G401.6 (cell line): ENCODE results near the gene CTNNBL1.

ENCODE experiments used
- FAIRE-seq: peaks from 2 replicates; lab custom pipeline; 2012; peaks lifted over from hg19 to GRCh38; lab: Jason Lieb, UNC

CTNNBL1 gene

DNA sequence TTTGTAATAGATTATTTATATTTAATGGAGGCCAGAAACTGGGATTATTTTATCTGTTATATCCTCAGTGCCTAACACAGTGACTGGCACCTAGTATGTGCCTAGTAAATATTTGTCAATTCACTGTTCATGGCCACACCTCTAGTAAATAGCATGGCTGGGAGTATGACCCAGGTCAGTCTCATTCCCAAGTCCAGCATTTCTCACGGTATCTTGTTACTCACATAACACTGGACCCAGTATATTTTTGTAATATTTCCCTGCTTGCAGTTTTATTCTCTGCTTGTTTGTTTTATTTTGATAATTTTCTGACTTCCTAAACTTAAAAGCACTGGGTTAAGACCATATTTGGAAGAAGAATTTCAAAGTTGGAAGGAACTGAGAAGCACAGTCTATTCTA lies 47.7 kb downstream of the CTNNBL1 start:
- no peak for FAIRE-seq

DNA sequence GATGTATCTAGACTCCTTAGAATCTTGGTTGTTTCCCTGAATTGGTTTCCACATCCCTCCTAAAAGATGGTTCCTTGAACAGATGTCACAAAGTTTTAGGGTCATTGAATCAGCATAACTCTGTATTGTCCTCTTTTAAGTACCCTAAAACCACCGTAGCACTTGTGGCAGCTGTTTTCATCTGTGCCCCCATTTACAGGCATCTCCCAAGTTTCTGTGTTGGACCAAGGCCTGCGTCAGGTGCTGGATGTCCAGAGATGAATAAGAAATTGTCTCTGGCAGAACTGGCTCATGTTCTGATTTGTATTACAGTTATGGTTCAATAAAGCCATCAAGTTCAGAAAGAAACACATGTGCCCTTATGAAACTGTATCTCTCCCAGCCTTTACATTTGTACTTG lies 48.3 kb downstream of the CTNNBL1 start:
- no peak for FAIRE-seq

DNA sequence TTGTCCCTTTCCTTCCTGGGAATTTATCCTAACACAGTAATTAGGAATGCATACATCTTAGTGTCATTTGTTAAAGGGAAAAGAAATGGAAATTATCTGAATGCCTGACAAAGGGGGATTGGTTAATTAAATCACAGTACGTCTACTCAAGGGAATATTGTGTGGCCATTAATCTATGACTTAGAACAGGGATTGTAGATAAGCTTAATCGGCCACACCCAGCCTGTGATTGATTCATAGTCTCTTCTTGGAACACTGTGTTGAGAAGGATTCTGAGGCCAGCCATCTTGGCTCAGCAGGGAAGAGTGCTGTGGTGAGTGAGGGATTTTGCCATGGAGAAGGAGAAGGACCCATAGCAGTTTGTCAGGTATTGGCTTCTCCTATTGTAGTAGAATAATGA lies 50.5 kb downstream of the CTNNBL1 start:
- FAIRE-seq: no peak

DNA sequence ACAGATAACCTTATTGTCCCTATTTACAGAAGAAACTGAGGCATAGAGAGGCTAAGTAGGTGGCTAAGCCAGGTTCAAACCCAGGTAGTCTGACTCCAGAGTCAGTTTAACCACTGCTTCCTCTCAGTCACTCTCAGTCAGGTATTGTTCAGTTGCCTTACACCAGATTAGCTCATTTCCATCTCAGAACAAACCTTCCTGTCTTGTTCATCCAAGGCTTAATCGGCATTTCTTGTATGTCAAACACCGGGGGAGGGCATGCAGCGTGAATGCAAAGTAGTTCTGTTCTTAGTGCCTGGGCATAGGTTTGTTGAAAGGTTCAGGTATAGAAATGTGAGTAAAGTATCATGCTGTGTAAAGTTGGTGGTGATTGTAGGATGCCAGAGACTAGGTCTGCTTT lies 51.7 kb downstream of the CTNNBL1 start:
- no peak for FAIRE-seq

DNA sequence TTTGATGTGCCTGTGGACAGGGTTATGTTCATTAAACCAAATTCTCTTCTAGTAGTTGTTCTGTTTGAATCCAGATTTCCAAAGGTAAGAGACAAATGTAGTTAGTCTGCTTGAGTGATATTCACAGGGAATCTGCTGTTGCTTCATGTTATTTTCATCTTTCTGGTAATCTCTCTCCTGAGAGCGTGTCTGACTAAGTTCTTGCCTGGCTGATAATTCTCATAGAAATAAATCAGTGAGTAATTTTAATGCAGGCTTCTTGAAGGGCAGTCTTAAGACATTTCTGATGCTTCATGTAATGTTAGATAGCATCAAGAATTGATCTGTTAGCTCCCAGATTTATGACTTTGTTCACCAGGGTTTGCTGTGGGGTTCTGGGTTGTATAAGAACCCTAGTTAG lies 54.2 kb downstream of the CTNNBL1 start:
- FAIRE-seq: no peak

DNA sequence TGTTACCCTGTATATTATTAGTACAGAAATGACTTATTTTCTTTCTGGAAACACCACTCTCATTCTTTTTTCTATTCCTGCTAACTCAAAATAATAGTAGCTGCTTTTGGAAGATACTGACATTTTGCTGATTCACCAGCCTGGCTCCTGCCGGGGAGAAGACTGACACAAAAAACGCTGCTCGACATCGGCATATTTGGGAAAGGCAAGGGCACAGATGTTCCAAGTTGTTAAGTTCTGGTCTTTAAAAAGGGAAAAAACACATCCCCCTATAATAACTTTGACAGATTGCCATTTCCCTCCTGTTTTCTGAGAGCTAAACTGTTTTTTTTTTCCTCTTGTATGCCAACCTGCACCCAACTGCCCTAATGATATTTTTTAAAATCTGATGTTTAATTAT lies 55.4 kb downstream of the CTNNBL1 start:
- no peak for FAIRE-seq

DNA sequence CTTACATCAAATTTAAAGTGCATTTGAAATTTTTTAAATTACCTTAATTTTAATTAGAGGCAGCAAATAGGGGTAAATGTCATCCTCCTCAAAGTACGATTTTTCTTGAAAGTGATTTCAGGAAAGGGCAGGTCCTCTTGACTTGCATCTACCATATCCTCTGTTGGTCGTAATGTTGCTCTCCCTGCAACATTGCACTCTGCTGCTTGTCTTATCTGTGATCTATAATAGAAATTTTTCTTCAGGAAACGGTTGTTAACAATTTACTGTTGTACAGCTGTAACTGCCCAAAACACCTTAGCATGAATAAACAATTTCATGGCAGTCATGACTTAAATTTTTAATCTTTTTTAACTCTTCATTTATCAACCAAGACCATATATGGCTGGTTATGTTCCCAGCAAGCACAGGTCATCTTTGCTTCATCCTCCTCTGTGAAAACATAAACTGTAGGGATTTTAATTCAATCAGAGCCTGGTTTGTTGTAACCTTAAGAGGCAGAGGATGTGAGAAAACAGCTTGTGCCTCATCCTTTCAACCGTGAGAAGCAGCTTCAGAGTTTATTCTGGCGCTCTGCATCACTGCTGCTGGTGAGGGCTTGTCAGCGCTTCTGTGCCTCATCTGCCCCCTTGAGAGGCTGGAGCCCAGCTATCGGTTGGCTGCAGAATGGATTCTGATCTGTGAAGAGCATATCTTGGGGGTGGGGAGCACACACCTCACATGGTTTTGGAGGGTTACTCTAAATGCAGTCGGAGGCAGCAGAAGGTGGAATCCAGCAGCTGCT lies 56.0 kb downstream of the CTNNBL1 start:
- FAIRE-seq: no peak

DNA sequence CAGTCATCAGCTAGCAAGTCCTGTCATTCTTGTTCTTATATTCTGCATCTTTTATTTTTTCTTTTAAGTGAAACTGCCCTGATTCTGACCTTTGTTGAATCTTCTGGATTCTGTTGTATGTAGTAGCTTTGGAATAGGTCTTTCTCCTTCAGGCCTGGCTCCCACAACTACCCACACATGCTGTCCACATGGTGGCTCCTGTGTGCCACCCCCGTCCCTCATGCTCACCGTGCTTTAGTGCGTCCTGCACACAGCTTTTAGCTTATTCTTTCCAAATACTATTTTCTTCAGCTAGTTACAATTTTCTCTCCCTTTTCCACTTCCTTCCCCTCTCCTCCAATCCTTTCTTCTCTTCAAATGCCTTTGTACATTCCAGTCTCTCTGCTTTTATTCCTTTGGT lies 61.8 kb downstream of the CTNNBL1 start:
- FAIRE-seq: no peak

DNA sequence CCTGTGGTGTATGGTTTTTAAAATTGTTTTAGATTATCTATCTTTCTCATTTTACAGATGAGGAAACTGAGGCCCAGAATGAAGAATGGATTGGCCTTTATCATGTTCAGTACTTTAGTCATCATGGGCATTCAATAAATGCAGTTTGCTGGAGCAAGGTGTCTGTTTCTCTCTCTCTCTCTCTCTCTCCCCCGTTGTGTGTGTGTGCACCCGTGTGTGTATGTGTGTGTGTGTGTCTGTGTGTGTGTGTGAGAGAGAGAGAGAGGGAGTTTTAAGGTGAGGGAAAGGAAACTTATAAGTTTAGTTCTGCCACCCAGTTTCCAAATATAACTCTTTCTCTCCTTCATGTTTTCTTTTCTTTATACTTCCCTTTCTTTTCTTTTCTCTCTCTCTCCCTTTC lies 62.4 kb downstream of the CTNNBL1 start:
- no peak for FAIRE-seq

DNA sequence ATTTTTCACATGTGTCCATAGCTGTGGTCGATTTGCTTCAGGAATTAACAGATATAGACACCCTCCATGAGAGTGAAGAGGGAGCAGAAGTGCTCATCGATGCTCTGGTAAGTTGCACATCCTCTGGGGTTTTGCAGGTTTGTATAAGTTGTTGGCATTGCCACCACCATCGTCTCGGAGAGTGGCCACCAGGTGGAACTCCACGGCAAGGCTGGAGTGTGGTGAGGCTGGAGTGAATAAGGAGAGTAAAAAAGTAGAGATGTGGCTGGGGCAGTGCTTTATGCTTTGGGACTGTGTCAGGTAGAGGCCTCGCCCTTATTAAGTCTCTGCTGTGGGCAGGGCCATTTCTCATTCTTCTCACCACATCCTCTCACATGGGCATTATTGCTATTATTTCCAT lies 63.7 kb downstream of the CTNNBL1 start:
- FAIRE-seq: no peak

DNA sequence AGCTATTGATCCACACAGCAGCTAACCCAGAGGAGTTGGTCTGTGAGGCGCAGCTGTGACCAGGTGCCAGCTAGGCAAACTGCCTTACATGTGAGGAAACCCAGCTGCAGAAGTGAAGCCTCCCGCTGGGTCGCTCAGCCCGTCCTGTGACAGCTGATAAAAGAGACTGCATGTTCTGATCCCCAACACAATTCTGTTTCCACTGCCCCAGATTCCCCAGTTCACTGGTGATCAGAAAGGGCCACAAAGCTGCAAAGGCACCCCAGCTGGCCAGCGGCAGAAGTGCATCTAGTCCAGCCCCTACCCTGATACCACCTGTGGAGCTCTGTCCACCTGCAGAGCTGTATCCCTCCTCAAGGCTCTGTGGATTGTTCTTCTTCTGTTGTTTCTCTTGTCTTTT lies 64.5 kb downstream of the CTNNBL1 start:
- no peak for FAIRE-seq

DNA sequence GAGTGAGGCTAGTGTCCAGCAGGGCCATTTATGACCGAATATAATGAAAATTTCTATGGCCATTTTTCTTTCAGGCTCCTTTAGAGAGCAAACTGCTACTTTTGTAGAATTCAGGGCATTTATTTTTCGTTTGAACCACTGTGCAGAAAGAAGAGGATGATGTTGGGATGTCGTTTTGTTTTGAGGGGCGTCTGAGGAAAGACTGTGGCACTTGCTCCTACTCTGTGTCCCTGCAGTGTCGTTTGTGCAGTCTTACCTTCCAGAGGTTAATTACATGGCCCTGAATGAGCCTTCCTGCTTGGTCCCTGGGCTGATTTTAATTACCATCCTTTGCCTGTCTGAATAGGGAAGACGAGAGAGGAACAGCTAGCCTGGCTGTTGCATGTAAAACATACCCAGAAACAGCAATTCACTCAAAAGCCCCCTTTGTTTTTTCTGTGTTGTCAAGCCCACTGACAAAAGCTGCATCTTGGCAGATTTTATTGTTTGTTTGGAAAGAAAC lies 65.3 kb downstream of the CTNNBL1 start:
- no peak for FAIRE-seq

DNA sequence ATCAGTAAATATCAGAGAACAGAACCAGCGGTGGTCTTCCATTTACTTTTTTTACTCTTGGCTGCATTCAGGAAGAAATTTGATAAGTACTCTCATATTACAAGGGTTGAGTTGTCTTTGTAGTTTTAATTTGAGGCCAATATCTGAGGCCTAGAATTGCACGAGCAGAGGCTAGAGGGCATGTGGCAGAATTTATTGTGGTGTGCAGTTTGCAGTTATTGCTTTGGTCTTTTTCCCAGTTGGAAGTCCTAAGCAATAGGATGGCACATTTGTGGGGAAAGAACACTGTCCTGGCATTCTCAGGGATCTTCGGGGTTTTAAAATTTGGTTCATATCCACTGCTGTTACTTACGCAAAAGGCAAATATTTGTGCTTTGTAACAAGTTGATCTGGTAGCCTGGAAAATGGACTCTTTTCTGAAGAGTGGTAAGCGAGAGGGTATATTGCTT lies 66.0 kb downstream of the CTNNBL1 start:
- FAIRE-seq: no peak

DNA sequence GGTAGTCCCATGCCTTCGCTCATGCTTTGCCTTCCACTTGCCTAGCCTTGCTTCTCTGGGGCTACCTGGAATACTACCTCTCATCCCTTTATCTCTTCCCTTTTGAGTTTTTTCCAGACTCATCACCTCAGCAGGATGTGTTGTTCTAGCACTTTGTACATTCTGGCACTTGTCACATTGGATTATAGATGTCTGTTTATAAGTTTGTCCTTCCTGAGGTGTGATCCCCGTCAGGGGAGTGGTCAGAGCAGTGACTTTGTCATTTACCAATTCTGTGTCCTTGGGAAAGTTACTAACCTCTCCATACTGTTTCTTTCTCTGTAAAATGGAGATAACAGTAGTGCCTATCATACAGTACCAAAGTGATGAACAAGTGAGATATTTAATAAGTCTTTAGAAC lies 66.5 kb downstream of the CTNNBL1 start:
- FAIRE-seq: no peak

DNA sequence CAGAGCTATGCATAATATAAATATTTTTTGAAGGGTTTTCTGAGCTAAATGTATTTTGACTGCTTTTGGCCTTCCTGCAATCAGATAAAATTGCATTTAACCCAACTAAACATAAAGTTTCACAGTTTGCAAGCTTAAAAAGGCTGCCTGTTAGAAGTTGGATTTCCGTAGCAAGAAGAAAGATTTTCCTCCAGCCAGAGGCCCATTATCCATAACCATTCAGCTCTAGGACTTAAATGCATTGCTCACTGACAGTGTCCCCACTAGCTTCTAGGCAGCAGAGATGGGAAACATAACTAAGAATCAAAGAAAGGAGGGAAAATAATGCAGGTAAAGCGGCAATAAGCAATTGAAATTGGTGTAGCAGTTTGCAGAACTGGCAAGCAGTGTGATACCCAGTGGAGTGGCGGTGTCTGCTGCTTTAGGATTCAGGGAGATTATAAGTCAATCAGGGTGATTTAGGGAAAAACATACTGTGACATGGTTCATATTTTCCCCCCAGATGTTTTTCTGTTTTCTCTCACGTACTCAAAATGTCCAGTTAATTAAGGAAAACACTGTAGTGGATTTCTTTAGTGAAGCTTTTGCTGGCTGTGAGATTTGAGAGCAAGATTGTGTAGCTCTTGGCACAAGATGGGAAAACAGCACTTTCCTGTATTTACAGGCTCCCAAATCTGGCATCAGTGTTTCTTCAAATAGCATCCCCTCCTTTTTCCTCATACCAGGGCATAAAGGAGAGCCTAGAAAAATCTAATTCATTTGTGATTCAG lies 69.1 kb downstream of the CTNNBL1 start:
- no peak for FAIRE-seq

DNA sequence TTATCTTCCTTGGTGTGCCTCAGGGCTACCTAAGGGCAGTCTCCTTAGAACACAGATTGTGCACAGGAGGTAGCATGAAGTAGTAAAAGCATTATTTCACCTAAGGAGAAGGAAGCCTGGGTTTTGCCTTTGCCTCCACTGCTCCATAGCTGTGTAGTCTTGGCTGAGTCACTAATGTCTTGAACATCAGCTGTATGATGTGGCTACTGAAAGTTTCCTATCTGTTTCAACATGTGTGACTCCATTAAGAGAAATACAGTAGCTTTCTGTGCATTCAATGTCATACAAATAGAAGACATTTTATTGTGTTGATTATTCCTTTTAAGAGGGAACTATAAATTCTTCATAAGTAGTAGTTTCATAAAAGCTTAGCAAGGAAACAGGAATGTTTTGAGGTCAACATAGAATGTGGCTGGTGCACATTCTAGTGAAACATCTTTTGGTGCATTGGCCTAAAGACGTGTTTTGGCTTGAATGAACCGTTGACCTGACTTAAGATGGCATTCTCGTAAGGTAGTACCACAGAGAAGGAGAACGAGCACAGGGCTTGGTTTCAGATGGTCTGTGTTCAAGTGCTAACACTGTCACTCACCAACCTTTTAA lies 70.6 kb downstream of the CTNNBL1 start:
- no peak for FAIRE-seq

DNA sequence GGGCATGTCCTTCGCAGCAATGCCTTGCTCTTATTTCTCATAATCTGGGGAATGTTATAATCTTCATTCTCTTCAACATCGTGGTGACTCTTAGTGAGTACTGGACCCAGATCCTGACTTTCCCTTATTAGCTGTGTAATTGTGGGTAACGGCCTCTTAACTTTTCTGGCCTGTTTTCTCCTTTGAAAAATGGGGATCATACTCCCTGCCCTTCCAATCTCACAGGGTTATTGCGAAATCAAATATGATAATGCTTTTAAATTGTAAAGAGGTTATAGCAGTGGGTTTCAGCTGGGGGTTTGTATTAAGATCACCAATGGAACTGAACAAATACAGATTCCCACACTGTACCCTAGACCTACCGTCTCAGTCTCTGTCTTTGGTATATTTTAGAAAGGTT lies 77.1 kb downstream of the CTNNBL1 start:
- no peak for FAIRE-seq

DNA sequence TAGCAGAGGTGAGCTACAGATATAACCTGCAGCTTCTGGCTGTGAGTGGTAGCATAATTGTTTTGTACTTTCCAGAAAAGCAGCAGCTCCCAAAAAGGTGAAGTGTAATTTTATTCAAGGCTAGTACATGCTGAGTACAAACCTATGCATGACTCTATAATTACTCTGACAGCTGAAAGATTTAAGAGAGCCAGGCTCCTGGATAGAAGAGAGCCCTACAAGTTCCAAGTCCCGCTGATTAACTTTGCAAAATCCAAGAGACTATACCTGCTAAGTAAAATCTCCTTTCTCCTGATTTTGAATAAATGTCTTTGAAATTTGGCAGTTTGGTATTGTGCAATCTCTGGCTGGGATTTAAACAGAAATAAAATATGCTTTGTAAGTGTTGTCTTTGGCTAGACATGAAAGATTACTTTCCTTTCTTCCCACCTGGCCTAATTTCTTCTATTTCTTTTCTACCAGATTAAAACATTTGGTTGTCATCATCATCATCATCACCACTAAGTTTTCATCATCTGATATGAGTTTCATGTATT lies 79.5 kb downstream of the CTNNBL1 start:
- no peak for FAIRE-seq

DNA sequence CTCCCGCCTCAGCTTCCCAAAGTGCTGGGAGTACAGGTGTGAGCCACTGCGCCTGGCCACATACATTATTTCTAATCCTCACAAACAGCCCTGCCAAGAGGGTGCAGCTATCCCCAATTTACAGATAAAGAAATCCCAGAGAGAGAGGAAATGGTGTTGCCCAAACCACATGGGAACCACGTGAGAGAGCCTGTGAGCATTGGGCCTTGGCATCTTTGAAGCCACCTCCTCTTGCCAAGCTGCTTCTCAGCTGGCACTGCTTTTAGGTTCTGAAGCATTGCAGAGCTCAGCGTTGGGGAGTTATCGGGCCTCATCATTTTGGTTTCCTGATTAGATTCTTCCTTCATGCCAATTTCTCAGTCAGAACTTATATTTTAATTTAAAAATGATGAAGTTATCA lies 80.3 kb downstream of the CTNNBL1 start:
- FAIRE-seq: no peak

DNA sequence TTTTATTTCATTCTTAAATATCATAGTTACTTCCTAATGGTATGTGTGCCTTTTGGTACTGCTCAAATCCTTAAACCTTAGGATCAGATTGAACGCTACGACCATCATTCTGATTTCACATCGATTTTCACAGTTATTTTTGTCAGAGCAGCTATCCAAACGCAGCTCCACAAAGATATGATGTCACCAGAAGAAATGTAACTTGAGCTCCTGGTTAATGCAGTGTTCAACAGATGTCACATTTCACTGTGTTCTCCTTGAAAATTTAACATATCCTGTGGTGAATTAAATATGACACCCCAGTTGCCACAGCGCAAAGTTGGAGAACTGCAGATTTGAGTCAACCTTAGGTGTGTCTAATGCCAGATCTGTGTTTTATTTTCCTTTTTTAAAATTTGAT lies 81.4 kb downstream of the CTNNBL1 start:
- no peak for FAIRE-seq

DNA sequence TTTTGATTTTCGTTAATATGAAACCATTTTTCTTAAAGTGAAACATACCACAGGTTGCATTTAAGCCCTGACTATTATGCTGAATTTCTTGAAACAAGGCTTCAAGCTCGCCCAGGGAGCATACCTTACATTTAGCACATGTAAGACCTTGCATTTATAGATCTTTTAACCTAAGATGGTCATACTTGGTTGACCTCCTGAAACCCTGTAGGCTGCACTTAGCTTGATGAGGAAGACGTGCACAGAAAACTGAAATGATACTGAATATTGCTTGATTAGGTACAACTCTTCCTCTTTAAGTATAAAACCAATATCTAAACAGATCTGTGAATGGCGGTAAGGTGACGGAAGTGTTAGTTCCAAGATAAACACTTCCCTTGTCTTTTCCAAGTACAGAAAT lies 82.2 kb downstream of the CTNNBL1 start:
- no peak for FAIRE-seq

DNA sequence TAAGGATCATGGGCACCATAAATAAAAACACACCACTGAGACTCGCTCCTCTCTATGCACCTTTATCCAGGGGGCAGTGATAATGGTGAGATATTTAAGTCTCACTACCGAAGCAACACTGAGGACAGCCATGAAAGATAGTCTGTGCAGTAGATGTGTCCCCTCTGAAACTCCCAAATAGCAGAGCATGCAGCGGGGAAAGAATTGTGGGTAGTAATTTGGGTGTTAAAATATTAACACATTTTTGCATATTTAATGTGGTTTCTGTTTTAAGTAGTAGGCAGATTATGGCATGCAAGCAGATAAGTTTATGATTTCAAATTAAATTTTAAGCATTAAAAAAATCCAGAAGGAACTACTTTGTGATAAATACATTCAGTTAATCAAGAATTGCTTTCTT lies 82.7 kb downstream of the CTNNBL1 start:
- no peak for FAIRE-seq
